Measurements from ENCODE around the gene ZNF337. TPM values are rescaled to one million over a fixed set of nuclear protein-coding genes. Genes with fewer than 3 reads are reported as not detected.
"Not testable (repeated sequence)": the region's sequence is repeated elsewhere in the genome, so short reads cannot be mapped to it uniquely, and the experiment has no call there.

The ZNF337 gene
- total RNA-seq, 1 donor from 2014 or later, result 24.5 TPM

DNA sequence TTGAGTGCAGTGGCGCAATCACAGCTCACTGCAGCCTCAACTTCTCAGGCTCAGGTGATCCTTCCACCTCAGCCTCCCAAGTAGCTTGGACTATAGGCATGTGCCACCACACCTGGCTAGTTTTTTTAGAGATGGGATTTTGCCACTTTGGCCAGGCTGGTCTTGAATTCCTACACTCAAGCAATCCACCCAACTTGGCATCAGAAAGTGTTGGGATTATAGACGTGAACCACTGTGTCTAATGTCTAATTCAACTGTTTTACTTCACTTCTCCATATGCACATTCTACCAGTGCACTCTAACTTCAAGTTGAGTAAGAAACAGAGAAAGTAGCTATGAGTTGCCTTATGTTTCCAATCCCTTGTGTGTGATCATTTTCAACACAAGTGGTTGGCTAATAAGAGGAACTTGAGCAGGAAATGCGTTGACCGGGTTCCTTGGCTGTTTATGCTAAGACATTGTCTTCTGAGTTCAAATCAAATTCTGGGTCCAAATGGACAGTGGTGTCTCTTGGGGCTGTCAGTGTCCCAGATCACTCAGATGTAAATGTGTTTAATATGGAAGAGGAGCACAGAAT lies 23.9 kb downstream of the ZNF337 start:
- H3K36me3 Mint-ChIP-seq (ENCODE audit: unreplicated experiment), result peaks cover 24% of the 10 kb centered on the region
- H3K4me1 Mint-ChIP-seq (ENCODE audit: low read depth, unreplicated experiment), result no peaks in the 10 kb centered on the region
- H3K9me3 Mint-ChIP-seq (ENCODE audit: unreplicated experiment), result peaks cover 2% of the 10 kb centered on the region
- H3K4me3 Mint-ChIP-seq (ENCODE audit: unreplicated experiment), result no peak overlapping the region
- no peak for DNase-seq
- no peak overlapping the region for H3K27ac Mint-ChIP-seq (ENCODE audit: unreplicated experiment)
- TF ChIP-seq, protein P1, sequence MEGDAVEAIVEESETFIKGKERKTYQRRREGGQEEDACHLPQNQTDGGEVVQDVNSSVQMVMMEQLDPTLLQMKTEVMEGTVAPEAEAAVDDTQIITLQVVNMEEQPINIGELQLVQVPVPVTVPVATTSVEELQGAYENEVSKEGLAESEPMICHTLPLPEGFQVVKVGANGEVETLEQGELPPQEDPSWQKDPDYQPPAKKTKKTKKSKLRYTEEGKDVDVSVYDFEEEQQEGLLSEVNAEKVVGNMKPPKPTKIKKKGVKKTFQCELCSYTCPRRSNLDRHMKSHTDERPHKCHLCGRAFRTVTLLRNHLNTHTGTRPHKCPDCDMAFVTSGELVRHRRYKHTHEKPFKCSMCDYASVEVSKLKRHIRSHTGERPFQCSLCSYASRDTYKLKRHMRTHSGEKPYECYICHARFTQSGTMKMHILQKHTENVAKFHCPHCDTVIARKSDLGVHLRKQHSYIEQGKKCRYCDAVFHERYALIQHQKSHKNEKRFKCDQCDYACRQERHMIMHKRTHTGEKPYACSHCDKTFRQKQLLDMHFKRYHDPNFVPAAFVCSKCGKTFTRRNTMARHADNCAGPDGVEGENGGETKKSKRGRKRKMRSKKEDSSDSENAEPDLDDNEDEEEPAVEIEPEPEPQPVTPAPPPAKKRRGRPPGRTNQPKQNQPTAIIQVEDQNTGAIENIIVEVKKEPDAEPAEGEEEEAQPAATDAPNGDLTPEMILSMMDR (IDR thresholded peaks at IDR 0.05; ENCODE audit: partially characterized antibody, unreplicated experiment), result no peak
- no peaks in the 10 kb centered on the region for H3K27me3 Mint-ChIP-seq (ENCODE audit: unreplicated experiment)

DNA sequence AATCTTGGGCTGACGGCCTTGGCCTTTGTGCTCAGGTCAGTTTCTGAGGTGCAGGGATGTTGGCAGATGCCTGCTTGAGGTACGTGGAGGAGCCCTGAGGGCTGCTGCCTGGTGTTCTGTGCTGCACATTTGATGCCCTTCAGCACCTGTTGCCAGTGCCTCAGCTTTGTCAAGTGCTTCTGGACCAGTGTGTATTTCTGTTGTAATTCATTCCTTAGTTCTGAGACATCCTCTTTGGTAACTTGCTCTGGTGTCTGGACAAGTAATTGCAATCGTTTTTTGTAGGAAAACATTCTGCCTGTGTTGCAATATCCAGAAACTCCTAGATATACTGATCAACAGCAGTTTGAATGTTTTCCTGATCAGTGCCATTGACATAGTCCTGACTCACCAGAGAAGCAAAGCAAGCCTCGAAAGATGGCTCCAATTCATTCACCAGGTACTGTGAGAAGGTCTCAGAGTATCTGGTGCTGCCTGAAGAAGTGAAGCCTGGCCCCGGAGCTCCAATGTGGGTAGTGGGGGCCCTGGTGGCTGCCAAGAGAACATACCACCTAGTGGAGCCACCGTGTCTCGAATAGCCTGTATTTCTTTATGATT lies 26.7 kb downstream of the ZNF337 start:
- Mint-ChIP-seq H3K27ac (ENCODE audit: unreplicated experiment) (no peak overlapping the region), H3K4me1 (ENCODE audit: low read depth, unreplicated experiment) (no peaks in the 10 kb centered on the region), H3K4me3 (ENCODE audit: unreplicated experiment) (no peak overlapping the region), H3K27me3 (ENCODE audit: unreplicated experiment) (no peaks in the 10 kb centered on the region), H3K36me3 (ENCODE audit: unreplicated experiment) (peaks cover 7% of the 10 kb centered on the region), H3K9me3 (ENCODE audit: unreplicated experiment) (peaks cover 2% of the 10 kb centered on the region)
- TF ChIP-seq, protein P1 (IDR thresholded peaks at IDR 0.05; ENCODE audit: partially characterized antibody, unreplicated experiment), result peak; percentile 9
- no peak for DNase-seq

DNA sequence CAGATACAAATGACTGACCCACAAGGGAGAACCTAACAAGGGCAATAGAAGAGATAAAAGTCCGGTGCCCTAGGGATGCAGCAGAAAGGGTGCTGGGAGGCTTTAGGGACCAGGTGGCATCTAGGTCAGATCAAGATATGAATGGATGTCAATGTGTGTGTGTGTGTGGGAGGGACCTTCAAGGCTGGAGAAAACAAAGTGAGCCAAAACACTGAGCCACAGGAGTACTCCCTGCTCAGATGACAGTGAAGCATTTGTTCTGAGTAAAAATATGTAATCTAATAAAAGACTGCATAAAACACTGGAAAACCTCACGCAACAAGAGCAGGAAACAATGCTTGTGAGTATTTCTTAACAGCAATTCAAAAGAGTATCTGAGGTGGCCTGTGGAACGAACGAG lies 28.2 kb downstream of the ZNF337 start:
- no peaks in the 10 kb centered on the region for H3K27me3 Mint-ChIP-seq (ENCODE audit: unreplicated experiment)
- TF ChIP-seq, protein P1 (IDR thresholded peaks at IDR 0.05; ENCODE audit: partially characterized antibody, unreplicated experiment), result no peak
- no peak overlapping the region for H3K4me3 Mint-ChIP-seq (ENCODE audit: unreplicated experiment)
- H3K27ac Mint-ChIP-seq (ENCODE audit: unreplicated experiment), result no peak overlapping the region
- no peak for DNase-seq
- peaks cover 5% of the 10 kb centered on the region for H3K36me3 Mint-ChIP-seq (ENCODE audit: unreplicated experiment)
- no peaks in the 10 kb centered on the region for H3K9me3 Mint-ChIP-seq (ENCODE audit: unreplicated experiment)
- H3K4me1 Mint-ChIP-seq (ENCODE audit: low read depth, unreplicated experiment), result no peaks in the 10 kb centered on the region

DNA sequence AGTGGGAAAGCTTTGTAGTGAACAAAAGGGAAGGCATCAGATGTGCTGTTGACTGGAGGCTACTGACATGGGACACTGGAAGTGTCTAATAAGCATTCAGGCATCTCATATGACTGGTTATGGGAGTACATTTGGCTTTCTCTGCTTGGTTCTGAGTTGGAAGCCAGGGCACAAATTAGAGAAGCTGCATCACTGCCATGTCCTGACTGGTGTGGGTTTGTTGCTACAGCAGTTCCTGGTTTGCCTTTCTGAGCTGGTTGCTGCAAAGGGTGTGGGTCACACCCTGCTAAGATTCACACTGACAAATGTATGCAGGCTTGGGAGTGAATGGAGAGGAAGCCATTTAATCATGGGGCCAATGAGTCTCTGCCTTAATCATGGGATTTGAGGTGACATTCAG lies 36.7 kb downstream of the ZNF337 start:
- H3K4me1 Mint-ChIP-seq (ENCODE audit: low read depth, unreplicated experiment), result no peaks in the 10 kb centered on the region
- no peak overlapping the region for H3K4me3 Mint-ChIP-seq (ENCODE audit: unreplicated experiment)
- H3K27me3 Mint-ChIP-seq (ENCODE audit: unreplicated experiment), result no peaks in the 10 kb centered on the region
- no peak for DNase-seq
- H3K27ac Mint-ChIP-seq (ENCODE audit: unreplicated experiment), result no peak overlapping the region
- H3K9me3 Mint-ChIP-seq (ENCODE audit: unreplicated experiment), result no peaks in the 10 kb centered on the region
- H3K36me3 Mint-ChIP-seq (ENCODE audit: unreplicated experiment), result no peaks in the 10 kb centered on the region
- TF ChIP-seq, protein P1 (IDR thresholded peaks at IDR 0.05; ENCODE audit: partially characterized antibody, unreplicated experiment), result no peak

DNA sequence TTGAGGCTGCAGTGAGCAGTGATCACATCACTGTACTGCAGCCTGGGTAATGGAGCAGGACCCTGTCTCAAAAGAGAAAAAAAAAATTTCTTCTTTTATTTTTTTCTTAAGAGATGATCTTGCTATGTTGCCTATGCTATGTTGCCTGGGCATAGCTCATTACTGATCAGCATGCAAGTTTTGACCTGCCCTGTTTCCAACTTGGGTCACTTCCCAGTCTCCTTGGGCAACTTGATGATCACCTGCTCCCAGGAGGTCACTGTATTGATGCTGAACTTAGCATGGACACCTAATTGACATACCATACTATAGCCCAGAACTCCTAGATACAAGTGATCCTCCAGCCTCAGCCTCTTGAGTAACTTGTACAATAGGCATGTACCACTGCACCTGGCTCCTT lies 42.2 kb downstream of the ZNF337 start:
- Mint-ChIP-seq H3K4me3 (ENCODE audit: unreplicated experiment) (no peak overlapping the region), H3K36me3 (ENCODE audit: unreplicated experiment) (no peaks in the 10 kb centered on the region), H3K9me3 (ENCODE audit: unreplicated experiment) (peaks cover 1% of the 10 kb centered on the region), H3K27ac (ENCODE audit: unreplicated experiment) (no peak overlapping the region), H3K27me3 (ENCODE audit: unreplicated experiment) (no peaks in the 10 kb centered on the region), H3K4me1 (ENCODE audit: low read depth, unreplicated experiment) (no peaks in the 10 kb centered on the region)
- TF ChIP-seq, protein P1 (IDR thresholded peaks at IDR 0.05; ENCODE audit: partially characterized antibody, unreplicated experiment), result no peak
- no peak for DNase-seq

DNA sequence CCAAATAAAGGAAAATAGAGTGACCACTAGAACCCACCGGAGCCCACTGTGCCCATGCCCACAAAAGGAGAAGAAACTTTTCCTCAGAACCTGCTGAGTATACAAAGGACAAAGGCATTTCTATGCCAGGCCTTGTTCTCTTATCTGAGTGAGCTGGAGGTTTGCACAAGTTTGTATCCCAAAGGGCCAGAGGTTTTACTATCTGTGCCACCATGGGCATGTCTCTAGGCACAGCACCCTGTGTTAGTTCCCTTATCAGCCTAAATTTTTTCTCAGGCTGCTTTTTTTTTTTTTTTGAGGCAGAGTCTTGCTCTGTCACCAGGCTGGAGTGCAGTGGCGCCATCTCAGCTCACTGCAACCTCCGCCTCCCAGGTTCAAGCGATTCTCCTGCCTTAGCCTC lies 43.8 kb downstream of the ZNF337 start:
- not testable (repeated sequence) for DNase-seq; H3K4me3 Mint-ChIP-seq (ENCODE audit: unreplicated experiment); H3K4me1 Mint-ChIP-seq (ENCODE audit: low read depth, unreplicated experiment); H3K36me3 Mint-ChIP-seq (ENCODE audit: unreplicated experiment); H3K9me3 Mint-ChIP-seq (ENCODE audit: unreplicated experiment); H3K27me3 Mint-ChIP-seq (ENCODE audit: unreplicated experiment); H3K27ac Mint-ChIP-seq (ENCODE audit: unreplicated experiment)

All from glutamatergic neuron (in vitro differentiated cells).